COLO829 (cell line): ENCODE data around the gene CNKSR3.
"Not testable (repeated sequence)": the region's sequence is repeated elsewhere in the genome, so short reads cannot be mapped to it uniquely, and the experiment has no call there.

Experiments used
- DNase-seq: peaks from one replicate; pipeline ENCODE4 v3.0.0; 2012; ENCODE audit warnings: low spot score

The CNKSR3 gene

DNA sequence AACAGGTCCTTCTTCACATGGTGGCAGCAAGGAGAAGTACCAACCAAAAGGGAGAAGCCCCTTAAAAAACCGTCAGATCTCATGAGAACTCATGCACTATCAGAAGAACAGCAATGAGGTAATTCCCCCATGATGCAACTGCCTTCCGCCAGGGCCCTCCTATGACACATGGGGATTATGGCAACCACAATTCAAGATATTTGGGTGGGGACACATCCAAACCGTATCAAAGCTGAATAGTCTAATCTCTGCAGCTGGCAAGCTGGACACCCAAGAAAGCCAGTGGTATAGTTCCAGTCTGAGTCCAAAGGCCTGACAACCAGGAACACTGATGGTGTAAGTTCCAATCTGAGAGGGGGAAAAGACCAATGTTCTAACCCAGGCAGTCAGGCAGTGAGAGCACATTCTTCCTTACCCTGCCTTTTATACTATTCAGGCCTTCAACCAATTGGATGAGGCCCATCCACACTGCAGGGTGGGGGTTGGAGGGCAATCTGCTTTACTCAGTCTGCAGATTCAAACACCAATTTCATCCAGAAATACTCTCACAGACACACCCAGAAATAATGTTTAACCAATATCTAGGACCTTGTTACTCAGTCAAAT lies 17.9 kb upstream of the CNKSR3 start:
- DNase-seq: no peak

DNA sequence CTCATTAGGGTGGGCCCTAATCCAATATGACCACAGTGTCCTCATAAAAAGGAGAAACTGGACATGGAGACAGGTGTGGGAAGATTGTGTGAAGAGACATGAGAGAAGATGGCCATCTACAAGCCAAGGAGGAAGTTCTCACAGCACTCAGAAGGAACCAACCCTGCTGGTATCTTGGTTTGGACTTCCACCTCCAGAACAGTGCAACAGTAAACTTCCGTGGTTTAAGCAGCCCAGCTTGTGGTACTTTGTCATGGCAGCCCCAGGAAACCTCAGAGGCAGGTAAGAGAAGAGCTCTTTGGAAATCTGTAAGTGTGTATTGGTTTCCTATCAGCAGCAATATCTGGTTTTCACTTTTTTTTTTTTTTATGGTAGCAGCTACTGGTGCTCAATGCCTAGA lies 16.5 kb upstream of the CNKSR3 start:
- no peak for DNase-seq

DNA sequence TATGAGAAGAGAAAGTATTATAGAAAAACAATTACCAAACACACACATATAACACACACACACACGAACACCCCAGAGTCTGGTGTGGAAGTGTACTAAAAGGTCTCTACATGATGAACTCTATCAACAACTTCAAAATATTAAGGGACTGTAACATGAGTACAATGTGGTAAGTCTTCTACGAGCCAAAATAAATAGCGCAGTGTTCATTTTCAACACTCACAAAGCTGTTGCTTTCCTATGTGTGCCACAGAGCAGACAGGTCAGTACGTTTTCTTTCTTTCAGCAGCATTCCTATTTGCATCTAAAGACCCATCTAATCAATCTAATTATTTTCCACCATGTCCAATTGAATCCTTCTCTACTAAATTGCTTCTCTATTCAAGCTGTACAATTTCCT lies 12.1 kb upstream of the CNKSR3 start:
- DNase-seq: no peak

DNA sequence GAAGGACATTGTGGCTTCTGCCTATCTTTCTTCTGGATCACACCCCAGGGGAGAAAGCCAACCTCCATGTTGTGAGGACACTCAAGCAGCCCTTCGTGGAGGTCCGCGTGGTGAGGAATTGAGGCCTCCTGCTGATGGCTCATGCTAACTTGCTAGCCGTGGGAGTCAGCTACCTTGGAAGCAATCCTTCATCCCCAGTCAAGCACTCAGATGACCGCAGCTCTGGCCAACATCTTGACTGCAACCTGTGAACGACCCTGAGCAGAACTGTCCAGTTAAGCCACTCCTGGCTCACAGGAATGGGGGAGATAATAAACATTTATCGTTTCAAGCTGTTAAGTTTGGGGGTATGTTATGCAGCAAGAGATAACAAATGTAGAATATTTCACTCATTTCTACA lies 10.9 kb upstream of the CNKSR3 start:
- DNase-seq: no peak

DNA sequence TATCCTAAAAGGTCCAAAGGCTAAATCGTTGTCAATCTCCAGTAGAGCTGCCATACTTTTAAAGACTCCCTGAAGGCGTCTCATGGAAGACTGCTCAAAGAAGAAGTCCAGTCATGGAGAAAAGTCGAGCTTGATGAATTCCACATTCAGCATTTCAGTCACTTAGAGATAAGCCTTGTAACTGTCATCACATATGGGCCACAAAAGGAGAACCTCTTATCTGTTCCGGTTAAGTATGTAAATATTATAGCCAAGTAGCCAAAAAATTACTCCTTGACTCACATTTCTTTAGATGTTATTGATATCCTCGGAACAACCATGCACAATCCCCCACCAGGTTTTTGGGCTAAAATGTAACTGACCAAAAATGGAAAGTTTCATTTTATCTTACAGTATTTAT lies 9.8 kb upstream of the CNKSR3 start:
- DNase-seq: no peak

DNA sequence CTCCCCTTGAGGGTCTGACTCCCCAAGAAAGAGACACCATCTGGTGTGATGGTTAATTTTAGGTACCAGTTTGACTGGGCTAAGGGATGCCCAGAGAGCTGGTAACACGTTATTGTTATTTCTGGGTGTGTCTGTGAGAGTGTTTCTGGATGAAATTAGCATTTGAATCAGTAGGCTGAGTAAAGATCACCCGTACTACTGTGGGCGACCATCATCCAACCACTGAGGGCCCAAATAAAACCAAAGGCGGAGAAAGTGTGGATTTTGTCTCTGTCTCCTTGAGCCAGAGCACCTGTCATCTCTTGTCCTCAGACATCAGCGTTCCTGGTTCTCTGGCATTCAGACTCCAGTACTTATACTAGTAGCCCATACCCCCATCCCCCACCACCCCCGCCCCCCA lies 7.9 kb upstream of the CNKSR3 start:
- DNase-seq: no peak

DNA sequence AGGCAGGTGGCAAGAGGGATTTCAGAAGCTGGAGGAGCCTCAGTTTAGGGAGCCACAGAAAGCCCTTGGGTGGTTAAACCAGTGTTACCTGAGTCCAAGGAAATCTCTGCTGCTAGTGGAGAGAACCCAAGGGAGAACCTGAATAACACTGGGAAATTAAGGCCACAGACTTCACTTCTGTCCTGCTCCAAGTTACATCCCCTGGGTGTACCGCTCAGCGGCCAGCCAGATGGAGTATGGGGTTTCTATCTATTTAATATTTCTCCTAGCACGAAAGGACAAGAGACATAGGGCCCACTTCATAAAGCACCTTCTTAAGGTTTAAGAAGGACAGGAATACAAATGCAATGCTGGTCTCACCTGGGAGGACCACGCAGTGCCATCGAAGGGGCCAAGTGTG lies 5.8 kb upstream of the CNKSR3 start:
- DNase-seq: no peak

DNA sequence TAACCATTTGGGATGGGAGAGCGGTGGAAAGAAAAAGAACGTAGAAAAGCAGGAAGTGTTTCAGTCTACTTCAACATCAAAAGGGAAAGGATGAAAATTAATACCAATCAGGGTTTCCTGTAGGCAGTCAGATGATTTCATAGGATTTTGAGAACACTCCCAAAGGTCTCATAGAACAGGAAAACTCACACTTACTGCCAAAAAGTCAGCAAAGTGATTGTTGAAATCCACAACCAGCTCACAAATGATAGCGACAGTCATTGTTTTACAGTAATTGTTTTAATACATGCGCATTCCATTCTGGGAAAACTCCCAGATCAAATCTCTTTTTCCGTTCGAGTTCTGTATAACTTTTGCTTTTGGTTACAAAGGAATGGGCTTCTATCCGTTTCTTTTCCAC lies 5.3 kb upstream of the CNKSR3 start:
- DNase-seq: no peak

DNA sequence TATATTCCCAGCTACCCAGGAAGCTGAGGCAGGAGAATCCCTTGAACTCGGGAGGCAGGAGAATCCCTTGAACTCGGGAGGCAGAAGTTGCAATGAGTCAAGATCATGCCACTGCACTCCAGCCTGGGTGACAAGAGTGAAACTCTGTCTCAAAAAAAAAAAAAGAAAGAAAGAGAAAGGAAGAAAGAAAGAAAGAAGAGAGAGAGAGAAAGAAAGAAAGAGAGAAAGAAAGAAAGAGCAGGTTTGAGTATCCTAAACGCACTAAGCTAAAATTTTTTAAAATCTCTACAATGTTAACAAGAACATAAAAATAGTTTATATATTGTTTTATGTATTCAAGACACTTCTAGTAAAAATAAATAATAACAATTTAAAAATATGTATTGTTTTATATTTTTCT lies 4.6 kb upstream of the CNKSR3 start:
- not testable (repeated sequence) for DNase-seq

DNA sequence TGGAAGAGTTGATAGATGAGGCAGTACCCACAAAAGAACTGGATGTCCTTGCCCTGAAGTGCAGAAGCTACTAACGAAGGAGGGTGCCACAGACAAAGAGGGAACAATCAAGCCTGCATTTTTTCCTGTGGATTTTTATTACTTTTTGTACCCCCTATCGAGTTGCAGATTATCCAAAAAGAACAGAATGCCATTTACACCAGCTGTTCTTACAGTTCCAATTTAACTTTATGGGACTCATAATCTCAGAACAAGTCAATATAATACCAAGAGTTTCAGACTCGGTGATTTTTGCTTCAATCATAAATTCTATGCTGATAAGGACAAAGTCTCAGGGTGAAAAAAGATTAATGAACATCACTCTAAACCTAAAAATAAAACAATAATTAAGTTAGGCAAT lies 4.0 kb upstream of the CNKSR3 start:
- no peak for DNase-seq

DNA sequence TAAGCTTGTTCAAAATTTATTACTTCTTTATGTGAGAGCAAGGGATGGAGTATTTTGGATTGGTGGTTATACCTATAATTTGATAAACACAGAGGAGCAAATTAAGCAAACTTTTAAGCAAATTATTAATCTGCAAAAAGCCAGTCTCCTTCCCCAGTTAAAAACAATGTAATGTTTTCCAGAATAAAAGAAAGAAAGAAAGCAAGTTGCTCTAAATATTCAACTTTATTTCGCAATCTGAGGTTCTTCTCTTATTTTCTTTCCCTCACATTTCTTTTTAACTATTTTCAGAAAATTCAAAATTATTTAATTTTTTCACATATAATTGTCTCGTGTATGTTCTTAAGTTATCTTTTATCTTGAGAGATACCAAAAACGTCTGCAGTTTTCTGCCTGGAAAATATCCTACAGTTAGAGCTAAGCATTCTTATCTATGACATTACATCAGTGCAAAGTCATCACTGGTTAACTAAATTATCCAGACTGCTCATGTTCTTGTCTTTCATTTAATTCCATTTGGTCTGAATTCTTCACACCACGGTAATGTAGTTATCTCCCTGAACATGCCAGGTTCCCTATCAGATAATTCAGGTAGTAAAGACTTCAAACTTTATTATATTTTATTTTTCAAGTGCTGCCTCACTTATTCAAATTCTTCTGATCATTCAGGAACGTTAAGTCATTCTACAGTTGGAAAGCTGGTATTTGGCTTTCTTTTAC lies 3.3 kb upstream of the CNKSR3 start:
- DNase-seq: no peak

DNA sequence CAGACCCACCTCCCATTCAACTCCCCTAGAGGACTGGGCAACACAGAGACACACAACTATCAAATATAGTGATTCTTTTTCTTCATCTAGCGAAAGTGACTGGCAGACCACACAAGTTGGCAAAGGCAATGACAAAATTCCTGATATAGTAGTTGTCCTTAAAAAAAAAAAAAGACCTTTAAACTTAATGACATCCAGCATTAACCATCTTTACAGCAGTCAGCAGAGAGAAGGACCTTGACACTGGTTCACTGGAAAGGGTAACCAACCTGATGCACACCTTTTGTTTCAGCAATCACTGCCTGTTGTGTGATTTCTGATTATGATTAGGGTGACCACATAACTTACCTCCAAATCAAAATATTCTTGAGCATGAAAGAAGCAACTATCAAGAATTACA lies 1.7 kb upstream of the CNKSR3 start:
- DNase-seq: no peak

DNA sequence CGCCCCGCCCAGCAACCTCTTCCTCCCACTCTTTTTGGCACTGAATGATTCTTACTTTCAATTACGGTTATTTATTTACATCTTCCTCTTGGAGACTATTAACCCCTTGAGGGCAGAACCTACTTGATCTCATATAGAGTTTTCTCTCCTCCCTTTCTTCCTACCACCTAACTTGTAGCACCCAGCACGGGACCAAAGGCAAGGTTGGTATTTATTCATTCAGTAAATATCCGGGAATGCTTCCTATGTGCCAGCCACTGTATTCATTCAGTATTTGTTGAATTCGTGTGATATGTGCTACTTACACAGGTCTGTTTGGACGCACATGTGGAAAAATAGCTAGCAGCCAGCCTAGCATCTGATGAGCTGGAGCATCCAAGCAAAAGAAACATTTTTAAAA lies 1.3 kb upstream of the CNKSR3 start:
- DNase-seq: no peak

DNA sequence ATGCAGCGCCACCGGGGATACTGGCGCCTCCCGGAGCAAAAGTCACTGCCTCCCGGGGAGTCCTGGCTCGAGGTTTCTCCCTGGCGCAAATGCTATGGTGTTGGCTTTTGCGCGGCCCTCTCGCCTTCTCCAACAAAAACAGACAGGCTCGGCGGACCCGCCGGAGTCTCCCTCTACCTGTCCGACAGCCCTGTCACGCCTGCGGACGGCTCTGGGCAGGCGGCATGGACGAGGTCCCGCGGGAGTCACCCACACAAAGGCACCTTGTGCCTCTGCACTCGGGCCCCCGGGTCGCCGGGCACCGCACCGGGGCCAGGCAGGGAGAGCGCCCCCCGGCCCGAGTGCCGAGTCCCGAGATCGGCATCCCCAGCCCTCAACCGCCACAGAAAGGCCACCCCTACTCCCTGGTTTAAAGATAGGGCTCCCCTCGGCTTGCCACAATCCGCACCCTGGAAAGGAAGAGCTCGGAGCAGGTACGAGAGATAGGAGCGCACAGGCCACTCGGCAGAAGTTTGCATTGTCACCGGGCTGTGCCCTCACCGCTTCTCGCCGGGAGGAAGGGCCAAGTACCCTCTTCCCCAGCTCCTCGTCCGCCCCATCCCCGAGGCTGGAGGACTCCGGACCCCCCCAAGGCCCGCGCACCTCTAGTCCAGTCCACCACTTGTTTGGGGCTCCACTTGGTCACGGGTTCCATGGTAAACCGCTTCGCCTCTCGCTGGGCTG lies 903 bp downstream of the CNKSR3 start:
- no peak for DNase-seq

DNA sequence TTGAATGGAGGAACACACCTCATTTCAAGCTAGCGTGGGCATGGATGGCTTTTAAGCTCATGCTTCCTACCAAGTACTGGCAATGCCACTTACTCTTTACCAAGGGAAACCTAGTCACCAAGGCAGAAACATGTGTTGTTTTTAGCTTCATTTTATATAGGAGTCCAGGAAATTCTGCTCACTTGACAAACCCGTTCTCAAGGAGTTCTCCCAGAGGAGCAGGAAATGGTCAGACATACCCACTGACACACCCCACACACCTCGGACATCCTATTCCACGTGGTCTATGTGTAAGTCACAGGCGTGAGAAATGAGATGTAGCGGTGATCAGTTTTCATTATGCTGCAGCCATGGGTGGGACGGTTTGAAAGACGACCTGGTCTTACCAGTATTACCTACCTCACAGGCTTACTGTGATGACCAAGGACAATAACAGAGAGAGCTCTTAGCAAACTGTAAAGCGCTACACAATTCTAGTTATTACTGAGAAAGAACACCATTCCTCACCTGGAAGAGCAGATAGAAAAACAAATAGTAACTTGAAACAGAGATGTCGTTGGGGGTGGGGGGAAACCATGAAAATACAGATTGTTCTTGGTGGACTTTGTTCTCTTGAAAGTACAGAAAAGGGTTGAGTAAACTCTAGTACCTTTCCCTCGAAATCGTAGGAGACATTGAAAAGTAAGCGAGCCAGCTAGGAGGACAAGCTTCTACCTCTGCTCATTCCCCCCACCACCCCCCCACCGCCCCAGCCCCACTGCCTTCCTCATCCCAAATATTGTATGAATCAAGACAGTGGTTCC lies 1.7 kb downstream of the CNKSR3 start:
- DNase-seq: no peak

DNA sequence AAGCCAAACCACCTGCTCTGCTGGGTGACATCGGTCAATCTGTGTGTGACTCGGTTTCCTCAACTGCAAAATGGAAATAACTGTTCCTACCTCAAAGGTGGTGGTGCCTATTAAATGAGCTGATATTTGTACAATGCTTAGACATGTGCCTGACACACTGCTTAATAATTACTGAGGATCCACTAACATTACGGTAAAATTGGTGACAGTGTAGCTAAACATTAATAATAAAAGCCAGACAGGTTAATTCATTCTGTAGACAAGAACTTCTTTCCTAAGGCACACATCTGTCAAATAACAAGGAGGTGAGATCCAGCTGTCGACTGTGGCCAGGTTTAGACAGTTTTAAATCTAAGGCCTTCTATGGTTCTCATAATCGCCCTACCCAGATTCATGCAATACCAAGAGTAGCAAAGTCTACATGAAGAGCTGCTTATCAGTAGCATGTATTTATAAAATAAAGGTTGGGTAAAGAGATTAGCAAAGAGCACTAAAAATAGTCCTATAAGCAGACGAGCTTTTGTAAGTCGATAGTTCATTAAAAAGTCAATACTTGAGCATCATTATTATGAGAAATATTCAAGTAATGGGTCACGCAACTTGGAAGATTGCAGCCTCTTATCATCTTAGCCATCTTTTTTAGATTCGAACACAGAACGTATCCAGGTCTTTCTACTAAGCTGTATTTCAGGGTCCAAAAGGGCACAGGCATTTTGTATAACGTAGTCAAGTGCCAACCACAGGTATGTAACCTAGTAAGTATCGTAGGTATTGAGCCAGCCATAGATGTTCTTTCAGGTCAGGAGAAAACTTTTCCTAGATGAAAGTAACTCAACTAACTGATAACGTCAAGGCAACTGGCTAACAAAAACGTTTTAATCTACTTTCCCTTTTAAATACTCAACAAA lies 3.2 kb downstream of the CNKSR3 start:
- DNase-seq: no peak

DNA sequence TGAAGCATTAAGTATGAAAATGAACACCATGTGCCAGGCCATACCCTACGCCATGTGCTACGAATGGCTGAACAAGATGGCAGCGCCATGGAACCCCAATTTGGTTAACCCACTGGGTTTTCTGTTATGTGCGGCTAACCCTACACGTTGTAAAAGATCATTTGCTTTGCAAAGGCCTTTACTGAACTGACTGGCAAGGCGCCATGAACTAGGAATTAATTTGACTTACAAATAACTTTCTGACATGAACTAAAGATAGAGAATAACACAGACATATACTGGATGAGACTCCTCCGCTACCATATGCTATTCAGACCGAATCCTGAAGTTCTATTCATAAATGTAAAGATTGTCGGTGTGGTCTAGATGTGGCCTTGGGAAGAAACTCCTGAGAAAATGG lies 3.9 kb downstream of the CNKSR3 start:
- DNase-seq: no peak

DNA sequence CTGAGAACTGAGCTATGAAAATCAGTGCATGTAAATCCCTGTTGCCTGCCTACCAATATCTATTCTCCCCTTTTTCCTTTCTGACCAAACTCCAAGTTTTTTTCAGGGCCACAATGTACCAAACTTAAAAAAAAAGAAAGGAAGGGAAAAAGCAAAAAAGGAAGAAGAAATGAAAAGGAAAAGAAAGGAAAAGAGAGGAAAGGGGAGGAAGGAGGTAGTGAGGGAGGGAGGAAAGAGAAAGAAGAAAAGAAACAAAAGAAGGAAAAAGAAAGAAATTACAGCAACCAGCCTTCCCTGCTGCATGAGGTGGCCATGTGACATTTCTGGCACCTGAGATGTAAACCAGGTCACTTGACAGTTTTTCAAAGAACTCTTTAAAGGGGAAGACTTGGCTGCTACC lies 4.4 kb downstream of the CNKSR3 start:
- DNase-seq: no peak

DNA sequence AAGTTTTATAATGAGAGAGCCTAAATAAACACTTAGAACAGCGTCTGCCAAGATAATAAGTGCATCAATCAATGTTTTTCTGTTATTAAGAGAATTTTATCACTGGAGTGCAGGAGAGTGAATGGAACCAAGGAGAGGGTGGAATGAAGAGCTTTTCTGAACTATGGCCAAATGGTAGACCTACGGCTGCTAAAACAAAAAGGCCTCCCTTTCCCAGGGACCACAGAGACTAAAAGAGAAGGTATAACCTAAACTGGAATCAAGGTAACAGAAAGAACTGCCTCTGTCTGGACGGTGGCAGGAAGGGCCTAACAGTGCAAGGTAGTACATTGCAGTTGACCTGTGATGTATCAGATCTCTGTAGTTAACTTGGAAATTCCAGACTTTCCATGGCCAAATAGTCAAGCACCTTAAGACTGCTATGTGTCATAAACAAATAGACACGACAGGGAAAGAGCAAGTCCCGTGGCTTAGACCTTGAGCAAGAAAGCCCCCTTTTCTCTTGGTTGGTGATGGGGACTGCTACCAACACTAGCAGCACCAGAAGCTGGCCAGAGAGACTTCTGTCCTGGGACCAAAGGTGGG lies 5.5 kb downstream of the CNKSR3 start:
- no peak for DNase-seq

DNA sequence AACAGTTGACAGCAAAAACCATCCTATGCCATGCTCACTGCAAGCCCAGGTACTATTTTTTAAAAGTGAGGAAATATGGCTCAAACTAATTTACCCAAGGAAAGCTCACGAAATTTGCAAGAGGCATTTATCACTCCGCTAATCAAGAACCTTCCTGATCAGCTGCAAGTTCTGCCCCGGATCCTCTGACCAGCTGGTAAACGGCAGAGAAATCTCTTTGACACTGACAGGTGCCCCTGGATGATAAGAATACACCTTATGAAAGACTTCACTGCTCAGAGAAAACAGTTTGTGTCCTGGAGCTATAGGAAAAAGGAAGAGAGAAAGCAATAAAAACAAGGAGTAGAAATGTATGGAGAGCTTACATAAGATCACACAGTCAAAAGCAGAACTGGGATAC lies 6.4 kb downstream of the CNKSR3 start:
- DNase-seq: no peak

DNA sequence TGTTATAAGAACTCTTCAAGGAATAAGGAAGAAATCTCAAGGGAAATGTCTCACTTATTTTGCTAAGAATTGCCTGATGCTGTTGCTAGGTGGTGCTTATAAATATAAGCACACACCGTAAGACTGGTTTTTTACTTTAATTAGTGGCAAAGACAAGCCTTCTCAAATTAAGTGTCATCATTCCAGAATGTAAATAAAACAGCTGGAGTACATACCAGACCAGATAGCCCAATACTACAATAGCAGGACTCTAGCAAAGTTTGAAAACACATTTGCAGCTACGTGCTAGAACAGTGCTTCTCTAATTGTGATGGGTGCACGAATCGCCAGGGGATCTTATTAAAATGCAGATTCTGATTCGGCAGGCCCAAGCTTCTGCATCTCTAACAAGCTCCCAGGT lies 6.8 kb downstream of the CNKSR3 start:
- DNase-seq: no peak
